ENCODE measurements around the gene STK11IP. TPM values are rescaled to one million over a fixed set of nuclear protein-coding genes. Genes with fewer than 3 reads are reported as not detected.

The STK11IP gene
- total RNA-seq, 1 experiment from 2014 or later: 45.0 TPM

- Histone ChIP-seq H3K4me2 (ENCODE audit: low read length) (no peak overlapping the region), H3K9me2 (ENCODE audit: insufficient read depth) (no peaks in the 10 kb centered on the region), H3K27me3 (ENCODE audit: insufficient read depth, low read length) (no peaks in the 10 kb centered on the region), H3K4me3 (replicated peaks in 1 of 2; ENCODE audit: low read depth in 1 of 2, low read length in 2 of 2) (no peak overlapping the region), H4K20me1 (ENCODE audit: insufficient read depth) (no peaks in the 10 kb centered on the region), H3K9me3 (ENCODE audit: control insufficient read depth in 1 of 2, insufficient read depth in 1 of 2, low read depth in 1 of 2, low read length in 2 of 2) (no peaks in the 10 kb centered on the region), H3K27ac (ENCODE audit: low read depth, low read length) (no peak overlapping the region), H3K4me1 (ENCODE audit: control insufficient read depth in 1 of 2, insufficient read depth in 2 of 2, low read length in 2 of 2) (no peaks in the 10 kb centered on the region), H3K9ac (ENCODE audit: low read length) (no peak overlapping the region), H3K36me3 (ENCODE audit: control insufficient read depth in 1 of 2, insufficient read depth in 2 of 2, low read length in 2 of 2) (no peaks in the 10 kb centered on the region), H2AFZ (ENCODE audit: low read depth, low read length, poor library complexity, severe bottlenecking) (no peak overlapping the region), H3K79me2 (ENCODE audit: insufficient read depth, low read length) (no peaks in the 10 kb centered on the region)
- no TSS peak for BruUV-seq (replicated peaks)
- ATAC-seq (no peak), DNase-seq (ENCODE audit: low read depth, low spot score) (no peak)
- ChIA-PET CTCF (no interaction called here), RAD21 (ENCODE audit: low non-redundant PET in 1 of 2, low total read pairs in 2 of 2, uncharacterized antibody in 2 of 2, unreplicated experiment in 2 of 2) (no interaction called here), POLR2A (no interaction called here)
- no peak for TF ChIP-seq EGR1 (IDR thresholded peaks at IDR 0.05; ENCODE audit: low read depth)
- no peak for TF ChIP-seq ATF3 (IDR thresholded peaks at IDR 0.05)
- TF ChIP-seq SP1 (IDR thresholded peaks at IDR 0.05; ENCODE audit: low read depth): no peak
- no peak for TF ChIP-seq ZBTB33 (IDR thresholded peaks at IDR 0.05; ENCODE audit: extremely low read depth, insufficient replicate concordance, low read length)
- TF ChIP-seq CEBPB (IDR thresholded peaks at IDR 0.05; ENCODE audit: low read depth): no peak
- no peak for TF ChIP-seq POLR2A (IDR thresholded peaks at IDR 0.05; ENCODE audit: borderline replicate concordance, extremely low read depth, insufficient read depth, insufficient read length)
- no peak for TF ChIP-seq RAD21 (IDR thresholded peaks at IDR 0.05; ENCODE audit: low read depth)
- TF ChIP-seq CBX3 (IDR thresholded peaks at IDR 0.05; ENCODE audit: low read depth): no peak
- TF ChIP-seq YY1 (IDR thresholded peaks at IDR 0.05; ENCODE audit: extremely low read depth, insufficient replicate concordance, low read depth, low read length): no peak
- TF ChIP-seq ZFX (IDR thresholded peaks at IDR 0.05): no peak
- TF ChIP-seq, protein P1, sequence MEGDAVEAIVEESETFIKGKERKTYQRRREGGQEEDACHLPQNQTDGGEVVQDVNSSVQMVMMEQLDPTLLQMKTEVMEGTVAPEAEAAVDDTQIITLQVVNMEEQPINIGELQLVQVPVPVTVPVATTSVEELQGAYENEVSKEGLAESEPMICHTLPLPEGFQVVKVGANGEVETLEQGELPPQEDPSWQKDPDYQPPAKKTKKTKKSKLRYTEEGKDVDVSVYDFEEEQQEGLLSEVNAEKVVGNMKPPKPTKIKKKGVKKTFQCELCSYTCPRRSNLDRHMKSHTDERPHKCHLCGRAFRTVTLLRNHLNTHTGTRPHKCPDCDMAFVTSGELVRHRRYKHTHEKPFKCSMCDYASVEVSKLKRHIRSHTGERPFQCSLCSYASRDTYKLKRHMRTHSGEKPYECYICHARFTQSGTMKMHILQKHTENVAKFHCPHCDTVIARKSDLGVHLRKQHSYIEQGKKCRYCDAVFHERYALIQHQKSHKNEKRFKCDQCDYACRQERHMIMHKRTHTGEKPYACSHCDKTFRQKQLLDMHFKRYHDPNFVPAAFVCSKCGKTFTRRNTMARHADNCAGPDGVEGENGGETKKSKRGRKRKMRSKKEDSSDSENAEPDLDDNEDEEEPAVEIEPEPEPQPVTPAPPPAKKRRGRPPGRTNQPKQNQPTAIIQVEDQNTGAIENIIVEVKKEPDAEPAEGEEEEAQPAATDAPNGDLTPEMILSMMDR (IDR thresholded peaks at IDR 0.05 in 2 of 3, conservative IDR thresholded peaks at IDR 0.05 in 1 of 3; ENCODE audit: borderline replicate concordance in 1 of 3, insufficient read depth in 1 of 3, low read depth in 2 of 3, low read length in 2 of 3): no peak
- TF ChIP-seq JUND (IDR thresholded peaks at IDR 0.05): no peak
- TF ChIP-seq TCF7L2 (IDR thresholded peaks at IDR 0.05; ENCODE audit: borderline replicate concordance, extremely low read depth, insufficient read depth, insufficient read length): no peak
- no peak for TF ChIP-seq EZH2phosphoT487 (IDR thresholded peaks at IDR 0.05; ENCODE audit: borderline replicate concordance)
- TF ChIP-seq, protein P2, sequence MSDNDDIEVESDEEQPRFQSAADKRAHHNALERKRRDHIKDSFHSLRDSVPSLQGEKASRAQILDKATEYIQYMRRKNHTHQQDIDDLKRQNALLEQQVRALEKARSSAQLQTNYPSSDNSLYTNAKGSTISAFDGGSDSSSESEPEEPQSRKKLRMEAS (IDR thresholded peaks at IDR 0.05): no peak
- intact Hi-C loops (cut with micrococcal nuclease): no loop called here
Measured at GRCh38 chr2:219567131-219567530, 30.5 kb upstream of the STK11IP start.

Data from HCT116 (cell line).